Fibroblast of villous mesenchyme (primary cell): Measurements from ENCODE around the gene PRDM16. TPM values are rescaled to one million over a fixed set of nuclear protein-coding genes. Genes with fewer than 3 reads are reported as not detected.

ENCODE experiments used
- DNase-seq: peaks from one replicate; pipeline ENCODE4 v3.0.0-alpha.2; 2010; ENCODE audit warnings: low read depth
- H3K4me3 ChIP-seq: 2 replicates; pipeline ENCODE4 v1.5.1; 2011; ENCODE audit warnings: low read depth, mild to moderate bottlenecking, low read length
- total RNA-seq: library from RNA; depleted of rRNA; stranded (reverse); fragments of >200 nt; gene quantifications from 2 replicates; pipeline ENCODE4 v1.2.3, GENCODE V29; 2012
- TF ChIP-seq, protein P1 (sequence below): IDR thresholded peaks from 2 replicates; pipeline ENCODE4 v1.5.1; 2012; ENCODE audit warnings: low read depth, mild to moderate bottlenecking, low read length; ENCODE audit not compliant: insufficient read depth

The PRDM16 gene
- total RNA-seq, 1 donor, result 1.7 TPM

DNA sequence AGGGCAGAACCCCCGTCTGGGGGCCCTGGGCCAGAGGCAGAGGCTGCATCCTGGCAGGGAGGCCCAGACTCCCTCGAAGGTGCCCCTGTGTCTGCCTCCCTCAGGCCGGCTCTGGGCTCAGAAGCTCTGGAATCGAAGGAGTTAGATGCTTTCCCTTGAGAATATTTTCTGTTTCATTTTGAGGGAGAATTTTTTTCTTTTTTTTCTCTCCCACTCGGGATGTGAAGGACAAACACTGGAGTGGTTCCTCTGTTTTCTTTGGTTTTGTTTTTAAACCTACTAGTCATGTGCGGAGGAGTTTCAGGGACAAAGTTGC is 44.7 kb downstream of the PRDM16 start:
- DNase-seq, result no peak
- H3K4me3 ChIP-seq, result no peak overlapping the region
- TF ChIP-seq, protein P1, sequence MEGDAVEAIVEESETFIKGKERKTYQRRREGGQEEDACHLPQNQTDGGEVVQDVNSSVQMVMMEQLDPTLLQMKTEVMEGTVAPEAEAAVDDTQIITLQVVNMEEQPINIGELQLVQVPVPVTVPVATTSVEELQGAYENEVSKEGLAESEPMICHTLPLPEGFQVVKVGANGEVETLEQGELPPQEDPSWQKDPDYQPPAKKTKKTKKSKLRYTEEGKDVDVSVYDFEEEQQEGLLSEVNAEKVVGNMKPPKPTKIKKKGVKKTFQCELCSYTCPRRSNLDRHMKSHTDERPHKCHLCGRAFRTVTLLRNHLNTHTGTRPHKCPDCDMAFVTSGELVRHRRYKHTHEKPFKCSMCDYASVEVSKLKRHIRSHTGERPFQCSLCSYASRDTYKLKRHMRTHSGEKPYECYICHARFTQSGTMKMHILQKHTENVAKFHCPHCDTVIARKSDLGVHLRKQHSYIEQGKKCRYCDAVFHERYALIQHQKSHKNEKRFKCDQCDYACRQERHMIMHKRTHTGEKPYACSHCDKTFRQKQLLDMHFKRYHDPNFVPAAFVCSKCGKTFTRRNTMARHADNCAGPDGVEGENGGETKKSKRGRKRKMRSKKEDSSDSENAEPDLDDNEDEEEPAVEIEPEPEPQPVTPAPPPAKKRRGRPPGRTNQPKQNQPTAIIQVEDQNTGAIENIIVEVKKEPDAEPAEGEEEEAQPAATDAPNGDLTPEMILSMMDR, result no peak

DNA sequence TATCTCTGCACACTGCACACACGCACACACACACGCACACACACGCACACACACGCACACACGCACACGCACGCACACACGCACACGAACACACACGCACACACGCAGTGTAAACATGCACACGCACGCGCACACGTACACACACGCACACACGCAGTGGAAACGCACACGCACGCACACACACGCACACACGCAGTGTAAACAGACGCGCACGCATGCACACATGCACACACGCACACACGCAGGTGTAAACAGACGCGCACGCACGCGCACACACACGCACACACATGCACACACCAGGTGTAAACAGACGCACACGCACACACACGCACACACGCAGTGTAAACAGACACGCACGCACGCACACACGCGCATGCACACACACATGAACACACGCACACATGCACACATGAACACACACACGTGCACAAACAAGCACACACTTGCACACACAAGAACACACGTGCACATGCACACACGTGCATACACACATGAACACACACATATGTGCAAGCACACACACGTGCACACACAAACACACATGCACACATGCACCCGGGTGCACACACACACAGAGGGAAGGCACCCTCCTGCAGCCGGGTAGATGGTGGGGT is 45.2 kb downstream of the PRDM16 start:
- TF ChIP-seq, protein P1, result no peak
- no peak overlapping the region for H3K4me3 ChIP-seq
- DNase-seq, result no peak

DNA sequence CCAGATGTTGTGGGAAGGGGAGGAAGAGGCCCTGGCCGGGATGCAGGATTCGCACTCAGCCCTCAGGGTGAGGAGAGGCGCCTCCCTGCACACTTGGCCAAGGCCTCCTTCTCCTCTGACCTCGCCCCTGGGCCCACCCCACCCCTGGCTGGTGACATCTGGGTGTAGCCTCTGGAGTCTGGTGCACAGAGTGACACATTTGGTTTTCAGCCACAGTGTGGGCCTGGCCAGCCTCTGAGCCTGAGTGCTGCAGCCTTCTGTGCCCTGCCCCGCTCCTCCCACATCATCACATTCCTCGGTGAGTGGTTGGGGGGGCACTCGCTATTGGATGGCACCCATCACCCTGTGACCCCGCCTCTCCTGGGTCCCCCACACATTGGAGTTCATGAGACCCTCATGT is 45.8 kb downstream of the PRDM16 start:
- no peak for DNase-seq
- H3K4me3 ChIP-seq, result no peak overlapping the region
- TF ChIP-seq, protein P1, result no peak

DNA sequence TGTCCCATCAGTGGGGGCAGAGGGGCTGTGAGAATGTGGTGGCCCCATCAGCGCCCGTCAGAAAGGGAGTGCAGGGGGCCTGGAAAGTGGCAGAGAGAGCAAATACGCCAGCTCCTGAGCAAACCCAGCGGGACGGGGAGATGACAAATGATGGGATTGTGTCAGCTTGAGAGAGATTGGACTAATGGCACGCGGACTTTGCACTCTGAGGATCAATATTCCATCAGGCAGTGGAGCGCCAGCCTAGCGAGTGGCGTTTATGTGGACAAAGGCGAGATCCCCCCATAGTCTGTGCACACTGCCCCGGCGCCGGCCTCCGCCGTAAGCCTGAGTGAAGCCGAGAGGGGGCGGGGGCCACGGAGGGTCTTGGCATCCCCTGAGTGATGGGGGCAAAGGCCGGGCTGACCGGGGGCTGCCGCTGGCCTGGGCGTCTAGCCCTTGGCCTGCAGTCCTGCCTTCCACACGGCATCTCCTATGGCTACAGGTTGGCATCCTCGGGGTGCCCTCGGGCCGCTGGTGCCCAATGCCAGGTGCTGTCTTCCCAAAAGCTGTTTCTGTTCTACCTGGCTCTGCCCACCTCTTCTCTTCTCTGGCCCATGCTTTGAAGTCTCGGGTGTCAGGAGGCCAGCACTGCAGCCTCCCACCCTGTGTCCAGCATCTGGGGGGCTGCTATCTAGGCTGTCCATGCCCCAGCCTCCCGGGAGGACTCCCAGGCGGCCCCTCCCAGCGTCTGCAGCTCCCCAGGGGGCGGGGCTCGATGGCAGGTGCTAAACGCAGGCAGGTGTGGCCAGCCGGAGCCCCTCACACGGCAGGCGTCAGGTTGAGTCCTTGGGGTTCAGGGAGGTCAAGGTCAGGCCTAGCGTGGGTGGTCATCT is 46.5 kb downstream of the PRDM16 start:
- no peak for DNase-seq
- no peak overlapping the region for H3K4me3 ChIP-seq
- TF ChIP-seq, protein P1, result no peak

DNA sequence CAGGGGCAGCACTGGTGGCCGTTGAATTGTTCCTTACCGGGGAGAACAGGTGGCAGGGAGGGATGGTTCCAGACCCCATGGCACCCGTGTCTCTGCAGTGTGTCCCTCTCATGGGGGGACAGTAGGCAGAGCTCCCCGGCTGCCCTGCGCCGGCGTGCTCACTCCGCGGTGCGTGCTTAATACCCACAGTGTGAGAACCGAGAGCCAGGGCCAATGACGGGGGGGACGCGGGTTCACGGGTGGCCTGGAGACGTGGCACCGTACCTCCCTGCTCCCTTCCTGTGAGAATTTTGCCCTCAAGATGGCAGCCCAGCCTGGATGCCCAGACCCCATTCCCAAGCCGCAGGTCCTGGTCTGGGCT is 47.1 kb downstream of the PRDM16 start:
- no peak for DNase-seq
- TF ChIP-seq, protein P1, result no peak
- no peak overlapping the region for H3K4me3 ChIP-seq

DNA sequence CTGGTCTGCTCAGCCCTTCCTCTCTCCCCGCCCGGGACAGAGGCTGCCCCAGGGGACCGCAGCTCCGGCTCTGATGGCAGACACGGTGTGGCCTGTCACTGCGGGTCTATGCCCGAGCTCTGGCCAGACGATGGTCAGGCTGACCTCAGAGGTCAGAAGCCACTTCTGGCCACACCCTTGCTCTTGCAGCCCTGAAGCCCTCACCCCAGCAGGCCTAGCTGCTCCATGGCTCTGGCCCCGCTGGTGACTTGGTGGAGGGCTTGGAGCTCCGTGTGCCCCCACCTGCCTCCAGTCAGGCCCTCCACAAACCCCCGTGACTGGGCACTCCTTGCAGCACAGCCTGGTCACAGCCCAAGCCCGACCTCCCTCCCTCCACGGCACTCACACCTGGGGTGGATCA is 47.6 kb downstream of the PRDM16 start:
- TF ChIP-seq, protein P1, result no peak
- DNase-seq, result no peak
- H3K4me3 ChIP-seq, result no peak overlapping the region
